Loucy (cell line): ENCODE measurements around the gene CBLN3.

Source experiments
- H2AFZ ChIP-seq: fragments of 200-600 bp; sonication (generic); 2 replicates; pipeline ENCODE4 v1.6.0; 2016; ENCODE audit warnings: antibody characterized with exemption, mild to moderate bottlenecking, low read length, moderate library complexity
- H3F3A ChIP-seq: fragments of 200-600 bp; 2 replicates; pipeline ENCODE4 v1.6.0; 2016; ENCODE audit warnings: antibody characterized with exemption, low read depth, mild to moderate bottlenecking
- H3K27me3 ChIP-seq: fragments of 200-600 bp; sonication (generic); 2 replicates; pipeline ENCODE4 v1.6.1; 2014; ENCODE audit warnings: low read length, mild to moderate bottlenecking; ENCODE audit not compliant: insufficient read depth, poor library complexity, severe bottlenecking
- H3K36me3 ChIP-seq: fragments of 200-600 bp; sonication (generic); 2 replicates; pipeline ENCODE4 v1.6.1; 2016; ENCODE audit warnings: low read length; ENCODE audit not compliant: insufficient read depth
- H3K4me1 ChIP-seq: fragments of 200-600 bp; sonication (generic); 2 replicates; pipeline ENCODE4 v1.5.1; 2014; ENCODE audit warnings: low read length, mild to moderate bottlenecking; ENCODE audit not compliant: insufficient read depth, poor library complexity, severe bottlenecking
- H3K4me2 ChIP-seq: fragments of 200-600 bp; sonication (generic); 2 replicates; pipeline ENCODE4 v1.6.0; 2014; ENCODE audit warnings: antibody characterized with exemption, low read length, low read depth, mild to moderate bottlenecking; ENCODE audit not compliant: poor library complexity, severe bottlenecking
- H3K4me3 ChIP-seq: fragments of 200-600 bp; sonication (generic); 2 replicates; pipeline ENCODE4 v1.5.1; 2014; ENCODE audit warnings: low read length, mild to moderate bottlenecking, mixed read lengths; ENCODE audit not compliant: poor library complexity, severe bottlenecking
- H3K79me2 ChIP-seq: fragments of 200-600 bp; sonication (generic); 2 replicates; pipeline ENCODE4 v1.6.1; 2014; ENCODE audit warnings: low read length; ENCODE audit not compliant: insufficient read depth
- H3K9ac ChIP-seq: fragments of 200-600 bp; sonication (generic); 2 replicates; pipeline ENCODE4 v1.6.0; 2014; ENCODE audit warnings: mild to moderate bottlenecking, low read depth, low read length, moderate library complexity; ENCODE audit not compliant: poor library complexity, severe bottlenecking
- H3K9me2 ChIP-seq: fragments of 200-600 bp; sonication (generic); replicated peaks from 2 replicates; pipeline ENCODE4 v1.6.1; 2016; ENCODE audit warnings: low read depth, low read length, mixed read lengths
- H3K9me3 ChIP-seq: fragments of 200-600 bp; sonication (generic); 2 replicates; pipeline ENCODE4 v1.6.1; 2014; ENCODE audit warnings: mild to moderate bottlenecking, antibody characterized with exemption, low read length, low read depth; ENCODE audit not compliant: insufficient read depth
- H4K20me1 ChIP-seq: fragments of 200-600 bp; sonication (generic); 2 replicates; pipeline ENCODE4 v1.6.0; 2014; ENCODE audit warnings: antibody characterized with exemption, low read length, mild to moderate bottlenecking; ENCODE audit not compliant: insufficient read depth, poor library complexity, severe bottlenecking
- EZH2phosphoT487 ChIP-seq: fragments of 200-600 bp; IDR thresholded peaks from 2 replicates; pipeline ENCODE4 v1.6.1; 2018; ENCODE audit warnings: antibody characterized with exemption, mild to moderate bottlenecking, moderate library complexity, borderline replicate concordance
- TF ChIP-seq, protein P1 (sequence below): fragments of 200-600 bp; sonication (generic); conservative IDR thresholded peaks from 2 replicates; pipeline ENCODE4 v1.5.1; 2014; ENCODE audit warnings: mild to moderate bottlenecking, antibody characterized with exemption, low read length

Gene CBLN3

DNA sequence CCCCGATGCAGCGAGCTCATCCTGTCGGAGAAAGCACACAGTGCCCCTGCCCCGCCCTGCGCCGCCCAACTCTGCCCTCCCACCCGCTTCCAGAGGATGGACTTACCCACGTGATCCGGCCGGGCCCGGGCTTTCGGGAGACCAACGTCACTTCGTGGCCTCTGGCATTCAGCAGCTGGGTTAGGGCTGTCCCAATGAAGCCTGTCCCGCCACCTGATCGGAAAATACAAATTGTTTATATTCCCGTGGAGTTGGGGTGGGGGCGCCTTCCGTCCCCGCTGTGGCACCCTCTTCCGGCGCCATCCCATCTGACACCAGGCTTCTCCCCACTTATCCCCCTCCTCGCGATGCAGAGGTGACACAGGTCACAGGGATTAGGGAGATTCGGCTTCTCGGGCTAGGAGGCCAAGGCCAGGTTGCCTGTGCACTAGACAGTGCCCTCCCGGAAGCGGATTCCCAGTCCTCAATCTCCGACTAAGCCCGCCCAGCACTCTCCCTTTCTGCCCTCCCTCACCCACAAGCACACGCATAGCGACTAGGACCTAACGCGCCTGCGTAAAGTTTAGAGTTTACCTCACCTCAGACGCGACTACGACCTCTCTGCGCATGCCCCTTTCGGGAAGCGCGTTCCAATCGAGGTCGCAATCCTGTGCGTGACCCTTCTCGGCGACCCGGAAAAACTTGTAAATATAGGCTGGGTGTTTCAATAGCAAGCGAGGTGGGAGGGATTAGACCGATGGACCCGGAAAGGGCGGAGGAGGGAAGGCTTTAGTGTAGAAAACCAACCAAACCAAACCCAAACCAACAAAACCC, 13.0 kb upstream of the CBLN3 start, which contains the start of gene SDR39U1:
TSS of gene SDR39U1 (minus strand) at position 537 of the 813 bp plus-strand sequence. CDS start at position 530, 7 bp downstream.
- peak within 1 kb of the TSS; percentile 96 for H3K9ac ChIP-seq
- H3K36me3 ChIP-seq, result peaks cover 8% of the 10 kb centered on the region; the same call in 1 of the 2 replicates
- peak within 1 kb of the TSS; percentile 100 for H3K4me2 ChIP-seq
- H3K27me3 ChIP-seq, result no peaks in the 10 kb centered on the region
- H3K9me2 ChIP-seq, result no peaks in the 10 kb centered on the region
- H3F3A ChIP-seq, result no peaks in the 10 kb centered on the region; the same call in 1 of the 2 replicates
- peak within 1 kb of the TSS; percentile 80 for H2AFZ ChIP-seq
- peaks cover 42% of the 10 kb centered on the region for H3K4me1 ChIP-seq
- H3K4me3 ChIP-seq, result peak within 1 kb of the TSS; percentile 91
- peaks cover 8% of the 10 kb centered on the region for H4K20me1 ChIP-seq
- H3K9me3 ChIP-seq, result no peaks in the 10 kb centered on the region
- peaks cover 45% of the 10 kb centered on the region for H3K79me2 ChIP-seq
- TF ChIP-seq, protein P1, sequence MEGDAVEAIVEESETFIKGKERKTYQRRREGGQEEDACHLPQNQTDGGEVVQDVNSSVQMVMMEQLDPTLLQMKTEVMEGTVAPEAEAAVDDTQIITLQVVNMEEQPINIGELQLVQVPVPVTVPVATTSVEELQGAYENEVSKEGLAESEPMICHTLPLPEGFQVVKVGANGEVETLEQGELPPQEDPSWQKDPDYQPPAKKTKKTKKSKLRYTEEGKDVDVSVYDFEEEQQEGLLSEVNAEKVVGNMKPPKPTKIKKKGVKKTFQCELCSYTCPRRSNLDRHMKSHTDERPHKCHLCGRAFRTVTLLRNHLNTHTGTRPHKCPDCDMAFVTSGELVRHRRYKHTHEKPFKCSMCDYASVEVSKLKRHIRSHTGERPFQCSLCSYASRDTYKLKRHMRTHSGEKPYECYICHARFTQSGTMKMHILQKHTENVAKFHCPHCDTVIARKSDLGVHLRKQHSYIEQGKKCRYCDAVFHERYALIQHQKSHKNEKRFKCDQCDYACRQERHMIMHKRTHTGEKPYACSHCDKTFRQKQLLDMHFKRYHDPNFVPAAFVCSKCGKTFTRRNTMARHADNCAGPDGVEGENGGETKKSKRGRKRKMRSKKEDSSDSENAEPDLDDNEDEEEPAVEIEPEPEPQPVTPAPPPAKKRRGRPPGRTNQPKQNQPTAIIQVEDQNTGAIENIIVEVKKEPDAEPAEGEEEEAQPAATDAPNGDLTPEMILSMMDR, result no peak
- TF ChIP-seq EZH2phosphoT487, result no peak

- H3F3A ChIP-seq, result no peaks in the 10 kb centered on the region; the same call in 1 of the 2 replicates
- no peak for TF ChIP-seq EZH2phosphoT487
- TF ChIP-seq, protein P1, result no peak
- H2AFZ ChIP-seq, result no peak overlapping the region
- H3K79me2 ChIP-seq, result peaks cover 45% of the 10 kb centered on the region
- H3K4me3 ChIP-seq, result peak overlapping the region; percentile 91
- no peaks in the 10 kb centered on the region for H3K9me2 ChIP-seq
- H3K36me3 ChIP-seq, result peaks cover 8% of the 10 kb centered on the region; the same call in 1 of the 2 replicates
- H3K9me3 ChIP-seq, result no peaks in the 10 kb centered on the region
- H3K4me2 ChIP-seq, result peak overlapping the region; percentile 97
- H3K9ac ChIP-seq, result peak overlapping the region; percentile 96
- peaks cover 8% of the 10 kb centered on the region for H4K20me1 ChIP-seq
- H3K27me3 ChIP-seq, result no peaks in the 10 kb centered on the region
- H3K4me1 ChIP-seq, result peaks cover 47% of the 10 kb centered on the region
Measured at GRCh38 chr14:24441904-24442239, 12.4 kb upstream of the CBLN3 start.

GRCh38 chr14:24441485-24441884, 12.0 kb upstream of the CBLN3 start:
- no peaks in the 10 kb centered on the region for H3K9me2 ChIP-seq
- H3K4me2 ChIP-seq, result peak overlapping the region; percentile 97
- H3F3A ChIP-seq, result no peaks in the 10 kb centered on the region
- H3K9me3 ChIP-seq, result no peaks in the 10 kb centered on the region
- no peak overlapping the region for H2AFZ ChIP-seq
- TF ChIP-seq, protein P1, result no peak
- TF ChIP-seq EZH2phosphoT487, result no peak
- H3K36me3 ChIP-seq, result peaks cover 8% of the 10 kb centered on the region; the same call in 1 of the 2 replicates
- H3K4me3 ChIP-seq, result peak overlapping the region; percentile 91
- H3K79me2 ChIP-seq, result peaks cover 45% of the 10 kb centered on the region
- H3K9ac ChIP-seq, result peak overlapping the region; percentile 96
- H3K27me3 ChIP-seq, result no peaks in the 10 kb centered on the region
- peaks cover 51% of the 10 kb centered on the region for H3K4me1 ChIP-seq
- H4K20me1 ChIP-seq, result peaks cover 8% of the 10 kb centered on the region
